CD14-positive monocyte (primary cell): ENCODE data around the gene LCE7A. TPM values are rescaled to one million over a fixed set of nuclear protein-coding genes. Genes with fewer than 3 reads are reported as not detected.

Experiments used
- DNase-seq, 3 donors: peaks; one replicate each; pipeline ENCODE4 v3.0.0-alpha.2; 2011 to 2022
- H2AFZ ChIP-seq: 2 replicates; pipeline ENCODE4 v1.6.0; 2012; ENCODE audit warnings: mild to moderate bottlenecking, low read depth, low read length, inconsistent platforms; ENCODE audit not compliant: insufficient read depth, poor library complexity, severe bottlenecking
- H3K27ac ChIP-seq, 2 donors: 1 replicate in 1 of 2; 2 replicates in 1 of 2; pipeline ENCODE4 v1.5.1; 2012 to 2013; ENCODE audit warnings: low read length in 2 of 2, control low read depth in 1 of 2, inconsistent platforms in 1 of 2, low read depth in 1 of 2, mild to moderate bottlenecking in 1 of 2
- H3K27me3 ChIP-seq, 2 donors: one replicate each; pipeline versions ENCODE4 v1.6.0 to v1.6.1; 2011 to 2013; ENCODE audit warnings: low read length in 2 of 2; ENCODE audit not compliant: control insufficient read depth in 2 of 2, insufficient read depth in 2 of 2
- H3K36me3 ChIP-seq, 2 donors: replicated peaks in 1 of 2; 1 replicate in 1 of 2; 2 replicates in 1 of 2; pipeline versions ENCODE4 v1.5.1 to v1.6.1; 2012 to 2013; ENCODE audit warnings: low read length in 2 of 2, control low read depth in 1 of 2, inconsistent platforms in 1 of 2, mild to moderate bottlenecking in 1 of 2; ENCODE audit not compliant: insufficient read depth in 2 of 2, control insufficient read depth in 1 of 2
- H3K4me1 ChIP-seq, 2 donors: 1 replicate in 1 of 2; 2 replicates in 1 of 2; pipeline versions ENCODE4 v1.5.1 to v1.6.1; 2012 to 2013; ENCODE audit warnings: low read length in 2 of 2, control low read depth in 1 of 2, inconsistent platforms in 1 of 2, mild to moderate bottlenecking in 1 of 2, moderate library complexity in 1 of 2; ENCODE audit not compliant: insufficient read depth in 2 of 2, control insufficient read depth in 1 of 2
- H3K4me2 ChIP-seq: replicated peaks from 2 replicates; pipeline ENCODE3; 2012; ENCODE audit warnings: low read length, moderate library complexity, mild to moderate bottlenecking; ENCODE audit not compliant: poor library complexity, severe bottlenecking; ENCODE audit errors: extremely low read depth
- H3K4me3 ChIP-seq, 3 experiments: fragments of 200-600 bp in 1 of 3; sonication (generic) in 1 of 3; replicated peaks in 1 of 3; 1 replicate in 2 of 3; 2 replicates in 1 of 3; pipeline ENCODE4 v1.5.1; 2011 to 2013; ENCODE audit warnings: low read length in 3 of 3, mild to moderate bottlenecking in 3 of 3, control low read depth in 2 of 3, low read depth in 2 of 3, inconsistent platforms in 1 of 3, moderate library complexity in 1 of 3
- H3K79me2 ChIP-seq: 2 replicates; pipeline ENCODE4 v1.6.0; 2012; ENCODE audit warnings: mild to moderate bottlenecking, control low read depth, inconsistent platforms, low read length, moderate library complexity; ENCODE audit not compliant: insufficient read depth
- H3K9ac ChIP-seq: 2 replicates; pipeline ENCODE4 v1.6.0; 2017; ENCODE audit warnings: low read length, mild to moderate bottlenecking; ENCODE audit not compliant: insufficient read depth, poor library complexity, severe bottlenecking
- H3K9me3 ChIP-seq, 2 donors: replicated peaks in 1 of 2; 1 replicate in 1 of 2; 2 replicates in 1 of 2; pipeline versions ENCODE4 v1.5.1 to v1.6.1; 2012 to 2013; ENCODE audit warnings: low read length in 2 of 2, control low read depth in 1 of 2; ENCODE audit not compliant: control insufficient read depth in 1 of 2, insufficient read depth in 1 of 2
- H4K20me1 ChIP-seq: 2 replicates; pipeline ENCODE4 v1.6.0; 2012; ENCODE audit warnings: mild to moderate bottlenecking, low read length, control low read depth, moderate library complexity; ENCODE audit not compliant: insufficient read depth
- H3K27ac Mint-ChIP-seq, 7 donors: one replicate each; pipeline ENCODE4 v1.8.0; 2020; ENCODE audit warnings: mild to moderate bottlenecking in 7 of 7, mixed read lengths in 7 of 7, moderate library complexity in 6 of 7, inconsistent platforms in 2 of 7
- H3K27me3 Mint-ChIP-seq, 3 donors: one replicate each; pipeline ENCODE4 v1.8.0; 2021 to 2022; ENCODE audit warnings: low read depth in 3 of 3, mild to moderate bottlenecking in 3 of 3, mixed read lengths in 3 of 3, moderate library complexity in 3 of 3, inconsistent platforms in 1 of 3
- H3K36me3 Mint-ChIP-seq, 2 donors: one replicate each; pipeline ENCODE4 v1.8.0; 2020; ENCODE audit warnings: mixed read lengths in 2 of 2, inconsistent platforms in 1 of 2, mild to moderate bottlenecking in 1 of 2
- H3K4me1 Mint-ChIP-seq: one replicate; pipeline ENCODE4 v1.8.0; 2020; ENCODE audit warnings: mild to moderate bottlenecking, mixed read lengths
- H3K4me3 Mint-ChIP-seq, 2 donors: one replicate each; pipeline ENCODE4 v1.8.0; 2020; ENCODE audit warnings: mild to moderate bottlenecking in 2 of 2, mixed read lengths in 2 of 2, moderate library complexity in 1 of 2
- H3K9me3 Mint-ChIP-seq, 7 donors: one replicate each; pipeline ENCODE4 v1.8.0; 2020 to 2022; ENCODE audit warnings: mixed read lengths in 7 of 7, mild to moderate bottlenecking in 6 of 7, moderate library complexity in 6 of 7, inconsistent platforms in 2 of 7
- WGBS: methylation state at CpG from one replicate; pipeline ENCODE4 v1.1.5; 2013; ENCODE audit warnings: missing lambda C conversion rate; ENCODE audit not compliant: insufficient coverage; 5-methylcytosine and 5-hydroxymethylcytosine counted together
- intact Hi-C, 2 donors: fragments of 100-400 bp; cut with micrococcal nuclease; formaldehyde crosslinking; loops; one replicate each; pipeline versions ENCODE4 v1.15.0 to v1.15.1; 2023
- polyA plus RNA-seq, 3 donors: library from polyadenylated mRNA; depleted of rRNA in 1 of 3; unstranded in 2 of 3; stranded (reverse) in 1 of 3; fragments of 300-500 nt in 2 of 3; fragments of >200 nt in 1 of 3; fragmentation: Illumina TruSeq in 2 of 3; gene quantifications; 1 replicate in 2 of 3; 2 replicates in 1 of 3; pipeline ENCODE4 v1.2.3, GENCODE V29; 2012 to 2021
- TF ChIP-seq, protein P1 (sequence below): fragments of 200-600 bp; IDR thresholded peaks from one replicate; pipeline ENCODE4 v1.8.0; 2022; ENCODE audit warnings: antibody characterized with exemption, mild to moderate bottlenecking

Gene LCE7A
- polyA plus RNA-seq, 3 donors: not detected

DNA sequence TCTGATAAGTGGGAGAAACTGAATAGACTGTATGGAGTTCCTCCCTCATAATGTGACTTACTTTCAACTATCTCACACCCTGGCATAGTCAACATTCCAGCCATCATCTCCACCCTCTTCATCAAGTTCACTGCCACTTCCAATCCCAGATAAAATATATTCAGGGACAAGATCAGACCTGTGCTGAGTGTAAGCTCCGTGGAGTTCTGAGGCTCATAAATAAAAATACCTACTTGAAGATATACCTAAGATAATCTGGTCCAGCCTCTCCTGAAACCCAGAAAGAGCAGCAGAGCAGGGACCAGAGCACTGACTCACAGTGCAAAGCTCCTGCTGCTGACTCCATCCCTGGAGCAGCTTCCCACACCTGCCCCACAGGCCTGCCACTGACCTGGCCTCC lies 1.7 kb upstream of the LCE7A start:
- WGBS: 80% methylated on average over 1 of the region's 1 CpG
- no peak overlapping the region for H3K27ac Mint-ChIP-seq
- Histone ChIP-seq H3K36me3 (no peaks in the 10 kb centered on the region), H3K27ac (no peak overlapping the region), H3K79me2 (no peaks in the 10 kb centered on the region), H3K4me2 (no peak overlapping the region), H3K27me3 (no peaks in the 10 kb centered on the region), H3K4me3 (no peak overlapping the region), H3K9ac (no peak overlapping the region), H3K4me1 (no peaks in the 10 kb centered on the region), H3K9me3 (no peaks in the 10 kb centered on the region), H2AFZ (no peak overlapping the region), H4K20me1 (no peaks in the 10 kb centered on the region)
- intact Hi-C loops: no loop called here
- no peaks in the 10 kb centered on the region for H3K36me3 Mint-ChIP-seq
- TF ChIP-seq, protein P1, sequence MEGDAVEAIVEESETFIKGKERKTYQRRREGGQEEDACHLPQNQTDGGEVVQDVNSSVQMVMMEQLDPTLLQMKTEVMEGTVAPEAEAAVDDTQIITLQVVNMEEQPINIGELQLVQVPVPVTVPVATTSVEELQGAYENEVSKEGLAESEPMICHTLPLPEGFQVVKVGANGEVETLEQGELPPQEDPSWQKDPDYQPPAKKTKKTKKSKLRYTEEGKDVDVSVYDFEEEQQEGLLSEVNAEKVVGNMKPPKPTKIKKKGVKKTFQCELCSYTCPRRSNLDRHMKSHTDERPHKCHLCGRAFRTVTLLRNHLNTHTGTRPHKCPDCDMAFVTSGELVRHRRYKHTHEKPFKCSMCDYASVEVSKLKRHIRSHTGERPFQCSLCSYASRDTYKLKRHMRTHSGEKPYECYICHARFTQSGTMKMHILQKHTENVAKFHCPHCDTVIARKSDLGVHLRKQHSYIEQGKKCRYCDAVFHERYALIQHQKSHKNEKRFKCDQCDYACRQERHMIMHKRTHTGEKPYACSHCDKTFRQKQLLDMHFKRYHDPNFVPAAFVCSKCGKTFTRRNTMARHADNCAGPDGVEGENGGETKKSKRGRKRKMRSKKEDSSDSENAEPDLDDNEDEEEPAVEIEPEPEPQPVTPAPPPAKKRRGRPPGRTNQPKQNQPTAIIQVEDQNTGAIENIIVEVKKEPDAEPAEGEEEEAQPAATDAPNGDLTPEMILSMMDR: no peak
- no peak overlapping the region for H3K4me3 Mint-ChIP-seq
- peaks cover 0 to 6% (median 1%) of the 10 kb centered on the region in 3 donors for H3K27me3 Mint-ChIP-seq
- peaks cover 0 to 5% (median 0%) of the 10 kb centered on the region in 7 donors for H3K9me3 Mint-ChIP-seq
- H3K4me1 Mint-ChIP-seq: no peaks in the 10 kb centered on the region
- no peak for DNase-seq

DNA sequence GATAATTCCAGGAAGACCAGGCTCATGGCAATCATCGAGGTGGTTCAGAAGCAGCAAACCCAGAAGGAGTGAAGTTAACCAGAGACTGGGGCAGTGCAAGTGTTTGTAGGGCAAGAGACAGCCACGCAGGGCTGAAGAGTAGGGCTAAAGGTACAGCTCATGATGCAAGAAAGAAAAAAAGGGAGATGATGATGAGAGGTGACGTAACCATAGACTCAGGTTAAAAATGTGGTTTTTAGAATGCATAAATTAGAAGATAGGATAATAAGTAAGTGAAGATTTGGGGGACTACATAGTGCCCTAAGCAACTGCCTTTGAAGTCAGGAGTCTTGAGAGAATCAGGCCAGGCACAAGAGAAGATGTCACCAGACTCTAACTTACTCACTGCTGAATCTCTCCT lies 333 bp downstream of the LCE7A start:
- Mint-ChIP-seq H3K4me3 (no peak overlapping the region), H3K36me3 (no peaks in the 10 kb centered on the region), H3K27ac (no peak overlapping the region), H3K27me3 (peaks cover 0 to 6% (median 1%) of the 10 kb centered on the region in 3 donors), H3K9me3 (peaks cover 0 to 4% (median 0%) of the 10 kb centered on the region in 7 donors), H3K4me1 (no peaks in the 10 kb centered on the region)
- Histone ChIP-seq H3K36me3 (no peaks in the 10 kb centered on the region), H3K9me3 (no peaks in the 10 kb centered on the region), H3K4me1 (no peaks in the 10 kb centered on the region), H3K4me2 (no peak overlapping the region), H4K20me1 (no peaks in the 10 kb centered on the region), H2AFZ (no peak overlapping the region), H3K27ac (no peak overlapping the region), H3K79me2 (no peaks in the 10 kb centered on the region), H3K4me3 (no peak overlapping the region), H3K9ac (no peak overlapping the region), H3K27me3 (peaks cover 0 to 2% of the 10 kb centered on the region in 2 donors)
- 87% methylated on average over 2 of the region's 3 CpGs for WGBS
- intact Hi-C loops: no loop called here
- TF ChIP-seq, protein P1: no peak
- DNase-seq: no peak
